K562 (cell line): ENCODE data around the gene CFL1. TPM values are rescaled to one million over a fixed set of nuclear protein-coding genes. Genes with fewer than 3 reads are reported as not detected.

Source experiments
- AFF4 ChIP-seq: sonication (generic); formaldehyde crosslinking; IDR thresholded peaks from 2 replicates; pipeline ENCODE4 v1.8.0; 2023; ENCODE audit warnings: mild to moderate bottlenecking, missing genetic modification reagents
- ARID1B ChIP-seq: fragments of 450-650 bp; IDR thresholded peaks from 2 replicates; pipeline ENCODE4 v1.6.1; 2016; ENCODE audit warnings: antibody characterized with exemption, mild to moderate bottlenecking, inconsistent platforms
- CHD2 ChIP-seq: IDR thresholded peaks from 2 replicates; pipeline ENCODE4 v1.6.1; 2011; ENCODE audit warnings: low read depth, low read length
- DACH1 ChIP-seq: fragments of 450-650 bp; IDR thresholded peaks from 2 replicates; pipeline ENCODE4 v1.6.1; 2018; ENCODE audit not compliant: partially characterized antibody
- EP400 ChIP-seq: fragments of 450-650 bp; IDR thresholded peaks from 2 replicates; pipeline ENCODE4 v1.6.1; 2017; ENCODE audit warnings: antibody characterized with exemption, mild to moderate bottlenecking, moderate library complexity
- KLF6 ChIP-seq: fragments of 250-450 bp; sonication (Bioruptor Pico); IDR thresholded peaks from 2 replicates; pipeline ENCODE4 v1.4.0; 2020; ENCODE audit warnings: mild to moderate bottlenecking, moderate library complexity, borderline replicate concordance
- MAFG ChIP-seq: fragments of 450-650 bp; conservative IDR thresholded peaks from 2 replicates; pipeline ENCODE4 v1.6.1; 2016; ENCODE audit warnings: missing genetic modification characterization, missing compliant biosample characterization
- NR2C2 ChIP-seq, 2 experiments: fragments of 200-800 bp in 1 of 2; sonication (Bioruptor generic) in 1 of 2; sonication (generic) in 1 of 2; formaldehyde crosslinking in 1 of 2; IDR thresholded peaks; 2 replicates each; pipeline versions ENCODE4 v1.6.1 to v1.8.0; 2016 to 2022; ENCODE audit warnings: mild to moderate bottlenecking in 1 of 2, missing compliant biosample characterization in 1 of 2, missing genetic modification characterization in 1 of 2, missing genetic modification reagents in 1 of 2
- PML ChIP-seq: IDR thresholded peaks from 2 replicates; pipeline ENCODE4 v1.6.1; 2012; ENCODE audit warnings: low read length, inconsistent platforms
- RBFOX2 ChIP-seq: fragments of 200-400 bp; formaldehyde crosslinking; IDR thresholded peaks from 2 replicates; pipeline ENCODE4 v1.6.1; 2017; ENCODE audit warnings: low read depth, mild to moderate bottlenecking, low read length, moderate library complexity
- RCOR1 ChIP-seq, 2 experiments: IDR thresholded peaks; 2 replicates each; pipeline ENCODE4 v1.6.1; 2012; ENCODE audit warnings: low read depth in 2 of 2, low read length in 2 of 2, borderline replicate concordance in 1 of 2, improper control_type of control experiment in 1 of 2
- RNF2 ChIP-seq: sonication (generic); IDR thresholded peaks from 2 replicates; pipeline ENCODE4 v1.6.1; 2016
- TFAP4 ChIP-seq: sonication (generic); formaldehyde crosslinking; IDR thresholded peaks from 2 replicates; pipeline ENCODE4 v1.8.0; 2022; ENCODE audit warnings: missing genetic modification reagents, mild to moderate bottlenecking, moderate library complexity, borderline replicate concordance
- TFE3 ChIP-seq: fragments of 450-650 bp; formaldehyde crosslinking; IDR thresholded peaks from 2 replicates; pipeline ENCODE4 v1.4.0; 2020; ENCODE audit warnings: mild to moderate bottlenecking, mixed read lengths
- ZBTB43 ChIP-seq: sonication (generic); formaldehyde crosslinking; IDR thresholded peaks from 2 replicates; pipeline ENCODE4 v1.8.0; 2023; ENCODE audit warnings: mild to moderate bottlenecking, missing genetic modification reagents
- ZNF263 ChIP-seq: sonication (generic); formaldehyde crosslinking; IDR thresholded peaks from 2 replicates; pipeline ENCODE4 v1.8.0; 2022; ENCODE audit warnings: mild to moderate bottlenecking, missing genetic modification reagents, borderline replicate concordance
- ZNF511 ChIP-seq: sonication (generic); formaldehyde crosslinking; IDR thresholded peaks from 2 replicates; pipeline ENCODE4 v1.8.0; 2022; ENCODE audit warnings: mild to moderate bottlenecking, missing genetic modification reagents
- polyA plus RNA-seq, 8 experiments: library from polyadenylated mRNA; depleted of rRNA in 4 of 8; stranded (reverse) in 5 of 8; unstranded in 3 of 8; fragments of >200 nt; fragmentation: Nextera tagmentation in 2 of 8; fragmentation: Illumina TruSeq in 1 of 8; extraction: Ambion mirVana in 2 of 8; extraction: Trizol in 1 of 8; gene quantifications; 2 replicates each; pipeline versions ENCODE4 v1.2.1 to v1.2.3, GENCODE V29; 2011 to 2014; ENCODE audit warnings: inconsistent platforms in 1 of 8, missing spikeins in 1 of 8
- total RNA-seq, 7 experiments: library from RNA; depleted of rRNA in 6 of 7; stranded (reverse); fragments of >200 nt in 6 of 7; fragmentation: Illumina TruSeq in 2 of 7; extraction: Trizol in 2 of 7; gene quantifications; 2 replicates each; pipeline versions ENCODE4 v1.2.1 to v1.2.3, GENCODE V29; 2011 to 2021; ENCODE audit warnings: low replicate concordance in 1 of 7

Gene CFL1
- total and polyA plus RNA-seq, 9 of the 15 experiments (the other 6 are each of a cell fraction or from before 2014, with no cell fraction given), result 105 to 1,101 (median 859) TPM

- TF ChIP-seq AFF4 (CRISPR knock-in tag), result peak; percentile 94
- peak; percentile 59; the same call in 1 of the 2 replicates for TF ChIP-seq ZNF263 (CRISPR knock-in tag)
- TF ChIP-seq RCOR1 (IDR thresholded peaks at IDR 0.05; ENCODE audit: borderline replicate concordance in 1 of 2, low read depth in 2 of 2, low read length in 2 of 2), result peak; percentile 48 to 95; a peak in 3 of 4 replicates
- peak; percentile 68 for TF ChIP-seq RBFOX2
- TF ChIP-seq DACH1, result peak; percentile 39
- TF ChIP-seq NR2C2 (CRISPR knock-in tag; IDR thresholded peaks at IDR 0.05), result no peak
- TF ChIP-seq NR2C2 (tag; IDR thresholded peaks at IDR 0.05), result peak; percentile 84
- TF ChIP-seq ZBTB43 (CRISPR knock-in tag), result peak; percentile 73; the same call in 1 of the 2 replicates
- no peak for TF ChIP-seq MAFG (tag)
- no peak for TF ChIP-seq RNF2
- TF ChIP-seq EP400, result peak; percentile 24; the same call in 1 of the 2 replicates
- peak; percentile 22; the same call in 1 of the 2 replicates for TF ChIP-seq ZNF511 (CRISPR knock-in tag)
- TF ChIP-seq PML, result no peak
- peak; percentile 93 for TF ChIP-seq TFAP4 (CRISPR knock-in tag)
- TF ChIP-seq KLF6 (CRISPR knock-in tag), result 0 out of 2 replicates have a peak, but pooled peaks have one; percentile 36
- TF ChIP-seq CHD2, result no peak
- no peak for TF ChIP-seq TFE3 (CRISPR knock-in tag)
- TF ChIP-seq ARID1B, result 0 out of 2 replicates have a peak, but pooled peaks have one; percentile 7
These were observed 39.9 kb downstream of the CFL1 start (continued) for GRCh38 chr11:65817835-65818680.
